AG04449 (cell line): Measurements from ENCODE around the gene HEYL.

Experiments
- CTCF ChIA-PET: fragments of 350-600 bp; formaldehyde crosslinking; extraction: SDS; loops from one replicate; lab custom pipeline; 2021; ENCODE audit warnings: antibody characterized with exemption; lab: Yijun Ruan, JAX
- POLR2A ChIA-PET: fragments of 400-600, 350-600 bp; formaldehyde crosslinking; extraction: SDS; loops from one replicate; lab custom pipeline; 2020; ENCODE audit warnings: antibody characterized with exemption, inconsistent platforms; lab: Yijun Ruan, JAX
- DNase-seq: peaks from one replicate; pipeline ENCODE4 v3.0.0-alpha.2; 2010; ENCODE audit warnings: low read depth, low spot score
- H3K4me3 ChIP-seq: 2 replicates; pipeline ENCODE4 v1.5.1; 2011; ENCODE audit warnings: low read depth, mild to moderate bottlenecking, control low read depth, low read length
- CTCF ChIP-seq: IDR thresholded peaks from one replicate; pipeline ENCODE4 v1.5.1; 2011; ENCODE audit warnings: mild to moderate bottlenecking, moderate library complexity, low read length, control low read depth, inconsistent platforms; ENCODE audit not compliant: insufficient read depth; ENCODE audit errors: missing control alignments

The HEYL gene

DNA sequence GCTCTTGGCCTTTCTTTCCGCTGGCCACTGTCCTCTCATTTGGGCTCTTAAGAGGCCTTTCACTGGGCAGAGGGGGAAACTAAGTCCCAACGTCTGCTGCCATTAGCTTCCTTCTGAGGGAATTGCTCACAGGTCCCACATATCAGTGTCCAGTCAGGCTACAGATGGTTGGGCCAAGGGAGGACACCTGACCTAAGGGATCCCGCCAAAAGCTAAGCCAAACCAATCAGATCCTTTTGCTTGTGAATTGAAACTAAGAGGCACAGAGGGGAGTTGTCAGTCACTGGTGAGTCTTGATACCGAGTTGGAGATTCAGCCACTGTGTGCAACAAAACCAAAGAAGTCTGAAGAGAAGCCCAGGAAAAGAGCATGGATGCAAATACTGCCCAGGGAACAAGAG lies 38.2 kb upstream of the HEYL start:
- POLR2A ChIA-PET, result no interaction called here
- no peak for DNase-seq
- CTCF ChIA-PET, result interaction anchor here (1.7 to 18.6 kb wide), 3 partner anchors 20 to 72 kb away, joined by 4 to 362 read pairs (median 7); no protein-coding TSS in a partner anchor
- no peak for TF ChIP-seq CTCF
- no peak overlapping the region for H3K4me3 ChIP-seq

GRCh38 chr1:39676948-39677548 lies 37.6 kb upstream of the HEYL start:
- DNase-seq, result no peak
- ChIA-PET POLR2A (no interaction called here), CTCF (interaction anchor here (1.7 to 18.6 kb wide), 3 partner anchors 20 to 71 kb away, joined by 4 to 362 read pairs (median 7); no protein-coding TSS in a partner anchor)
- no peak for TF ChIP-seq CTCF
- H3K4me3 ChIP-seq, result no peak overlapping the region

GRCh38 chr1:39675220-39675619 lies 35.8 kb upstream of the HEYL start:
- no peak overlapping the region for H3K4me3 ChIP-seq
- CTCF ChIA-PET, result interaction anchor here (1.2 to 18.6 kb wide), 4 partner anchors 18 to 101 kb away, joined by 4 to 362 read pairs (median 20); partner anchors contain the start of gene HPCAL4
- no peak for TF ChIP-seq CTCF
- POLR2A ChIA-PET, result no interaction called here
- no peak for DNase-seq

- DNase-seq, result no peak
- POLR2A ChIA-PET, result no interaction called here
- CTCF ChIA-PET, result interaction anchor here (0.8 to 18.6 kb wide), 18 partner anchors 9 to 79 kb away, joined by 3 to 362 read pairs (median 5); partner anchors contain the start of gene HPCAL4
- no peak for TF ChIP-seq CTCF
- H3K4me3 ChIP-seq, result no peak overlapping the region
Measured at GRCh38 chr1:39673215-39673614, 33.8 kb upstream of the HEYL start.

- ChIA-PET CTCF (interaction anchor here (0.7 to 18.6 kb wide), 26 partner anchors 9 to 134 kb away, joined by 3 to 362 read pairs (median 5); partner anchors contain the start of gene HPCAL4), POLR2A (no interaction called here)
- no peak for DNase-seq
- peak; percentile 50 for TF ChIP-seq CTCF
- H3K4me3 ChIP-seq, result peak overlapping the region; percentile 47
Measured at GRCh38 chr1:39672551-39672947, 33.1 kb upstream of the HEYL start.

DNA sequence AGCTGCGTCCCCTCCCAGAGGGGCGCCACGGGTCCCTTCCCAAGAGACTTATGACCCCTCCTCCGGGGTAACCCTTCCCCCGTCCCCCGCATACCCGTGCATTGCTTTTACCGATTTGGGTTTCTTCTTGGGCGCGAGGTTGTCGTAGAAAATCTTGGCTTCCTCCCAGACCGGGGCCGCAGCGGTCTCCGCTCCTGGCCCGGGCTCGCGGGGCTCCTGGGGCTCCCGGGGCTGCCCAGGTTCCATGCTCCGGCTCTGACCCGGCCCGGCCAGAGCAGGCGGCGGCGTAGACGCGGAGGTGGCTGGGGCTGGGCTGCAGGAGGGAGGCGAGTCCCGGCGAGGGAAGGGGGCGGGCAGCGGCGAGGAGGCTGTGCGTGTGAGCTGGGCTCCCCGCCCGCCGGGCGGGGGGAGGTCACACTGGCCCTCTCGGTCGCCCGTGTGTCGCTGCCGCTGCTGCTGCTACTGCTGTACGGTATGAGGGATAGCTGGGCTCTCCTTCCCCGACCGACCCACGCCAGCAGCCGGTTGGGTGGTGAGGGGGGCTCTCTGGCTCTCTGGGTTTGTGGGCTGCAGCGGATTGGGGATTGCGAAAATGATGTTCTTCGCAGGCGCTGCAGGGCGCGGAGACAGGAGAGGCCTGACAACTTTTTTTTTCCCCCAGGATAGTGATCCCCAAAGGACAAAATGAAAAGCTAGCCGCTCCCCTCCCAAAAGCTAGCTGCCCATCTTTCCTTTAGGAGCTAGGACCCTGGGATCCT lies 32.5 kb upstream of the HEYL start, which contains the start of gene NT5C1A:
Gene NT5C1A (minus strand): TSS at position 315 of the 758 bp plus-strand sequence. CDS start 69 bp downstream, at position 246.
- ChIA-PET CTCF (interaction anchor here (0.7 to 18.6 kb wide), 28 partner anchors 10 to 133 kb away, joined by 3 to 362 read pairs (median 5); partner anchors contain the start of gene HPCAL4), POLR2A (no interaction called here)
- TF ChIP-seq CTCF, result no peak
- no peak for DNase-seq
- H3K4me3 ChIP-seq, result peak within 1 kb of the TSS; percentile 47
